Measurements from ENCODE around the gene BCL2L11.
"Not testable (repeated sequence)": the region's sequence is repeated elsewhere in the genome, so short reads cannot be mapped to it uniquely, and the experiment has no call there.

Gene BCL2L11

GRCh38 chr2:111120253-111121027 is at the start of gene BCL2L11:
Gene BCL2L11 (plus strand): TSS chr2:111120914. CDS start chr2:111123746, 2,832 bp downstream.
- DNase-seq (ENCODE audit: low spot score) = peak; percentile 84

GRCh38 chr2:111071600-111072171 is 49.0 kb upstream of the BCL2L11 start:
- DNase-seq (ENCODE audit: low spot score) = no peak

- no peak for DNase-seq (ENCODE audit: low spot score)
These were observed 48.4 kb upstream of the BCL2L11 start for GRCh38 chr2:111072220-111072871.

GRCh38 chr2:111082659-111083058 is 38.1 kb upstream of the BCL2L11 start:
- not testable (repeated sequence) for DNase-seq (ENCODE audit: low spot score)

GRCh38 chr2:111091811-111092211 is 28.9 kb upstream of the BCL2L11 start:
- peak; percentile 80 for DNase-seq (ENCODE audit: low spot score)

GRCh38 chr2:111094691-111095090 is 26.0 kb upstream of the BCL2L11 start:
- DNase-seq (ENCODE audit: low spot score) = no peak

GRCh38 chr2:111095434-111095833 is 25.3 kb upstream of the BCL2L11 start:
- no peak for DNase-seq (ENCODE audit: low spot score)

- DNase-seq (ENCODE audit: low spot score) = no peak
These were observed 21.3 kb upstream of the BCL2L11 start for GRCh38 chr2:111099402-111099801.

- no peak for DNase-seq (ENCODE audit: low spot score)
These were observed 20.5 kb upstream of the BCL2L11 start for GRCh38 chr2:111100087-111100764.

- peak; percentile 85 for DNase-seq (ENCODE audit: low spot score)
These were observed 19.9 kb upstream of the BCL2L11 start for GRCh38 chr2:111100765-111101162.

GRCh38 chr2:111101592-111101991 is 19.1 kb upstream of the BCL2L11 start:
- DNase-seq (ENCODE audit: low spot score) = no peak

- no peak for DNase-seq (ENCODE audit: low spot score)
These were observed 18.5 kb upstream of the BCL2L11 start for GRCh38 chr2:111102216-111102615.

GRCh38 chr2:111105926-111106325 is 14.8 kb upstream of the BCL2L11 start:
- no peak for DNase-seq (ENCODE audit: low spot score)

- DNase-seq (ENCODE audit: low spot score) = no peak
These were observed 14.0 kb upstream of the BCL2L11 start for GRCh38 chr2:111106706-111107105.

GRCh38 chr2:111108745-111109271 is 11.9 kb upstream of the BCL2L11 start:
- DNase-seq (ENCODE audit: low spot score) = no peak

GRCh38 chr2:111111101-111111755 is 9.5 kb upstream of the BCL2L11 start:
- no peak for DNase-seq (ENCODE audit: low spot score)

GRCh38 chr2:111113838-111114237 is 6.9 kb upstream of the BCL2L11 start:
- DNase-seq (ENCODE audit: low spot score) = no peak

- peak; percentile 81 for DNase-seq (ENCODE audit: low spot score)
These were observed 4.5 kb upstream of the BCL2L11 start for GRCh38 chr2:111116011-111116746.

- DNase-seq (ENCODE audit: low spot score) = peak; percentile 72
These were observed 3.7 kb upstream of the BCL2L11 start for GRCh38 chr2:111116843-111117597.
